Adrenal gland (tissue), 12 donors: ENCODE data around the gene BMP5. TPM values are rescaled to one million over a fixed set of nuclear protein-coding genes. Genes with fewer than 3 reads are reported as not detected.

Source experiments
- DNase-seq, 7 donors: peaks; one replicate each; pipeline ENCODE4 v3.0.0-alpha.2; 2019 to 2020
- H3K27ac ChIP-seq, 5 donors: fragments of 200-600 bp; sonication (generic) in 4 of 5; 1 replicate in 3 of 5; 2 replicates in 2 of 5; pipeline versions ENCODE4 v1.5.1 to v1.8.0; 2016 to 2020; ENCODE audit warnings: mild to moderate bottlenecking in 1 of 5
- H3K27me3 ChIP-seq: fragments of 200-600 bp; 2 replicates; pipeline ENCODE4 v1.8.0; 2021
- H3K36me3 ChIP-seq, 2 donors: fragments of 200-600 bp; replicated peaks in 1 of 2; 1 replicate in 1 of 2; 2 replicates in 1 of 2; pipeline versions ENCODE4 v1.5.1 to v1.8.0; 2018 to 2022
- H3K4me1 ChIP-seq, 2 donors: fragments of 200-600 bp; replicated peaks in 1 of 2; 1 replicate in 1 of 2; 2 replicates in 1 of 2; pipeline versions ENCODE4 v1.5.1 to v1.8.0; 2018 to 2021
- H3K4me3 ChIP-seq, 4 donors: fragments of 200-600 bp; sonication (generic) in 3 of 4; one replicate each; pipeline ENCODE4 v1.5.1; 2016 to 2018
- H3K9me3 ChIP-seq, 3 donors: fragments of 200-600 bp; sonication (generic) in 1 of 3; replicated peaks in 1 of 3; 1 replicate in 2 of 3; 2 replicates in 1 of 3; pipeline versions ENCODE4 v1.5.1 to v1.8.0; 2016 to 2021
- CTCF ChIP-seq, 6 experiments: fragments of 450-650 bp in 4 of 6; fragments of 200-600 bp in 2 of 6; sonication (generic) in 1 of 6; IDR thresholded peaks; 1 replicate in 5 of 6; 2 replicates in 1 of 6; pipeline versions ENCODE4 v1.5.1 to v1.8.0; 2016 to 2021; ENCODE audit warnings: antibody characterized with exemption in 6 of 6, mild to moderate bottlenecking in 2 of 6, moderate library complexity in 1 of 6
- POLR2A ChIP-seq, 2 donors: fragments of 450-650 bp; IDR thresholded peaks; one replicate each; pipeline ENCODE4 v1.6.1; 2017; ENCODE audit warnings: antibody characterized with exemption in 2 of 2, mild to moderate bottlenecking in 2 of 2, moderate library complexity in 1 of 2
- WGBS, 4 donors: extraction: QIAGEN DNeasy Blood & Tissue Kit in 2 of 4; methylation state at CpG; one replicate each; pipeline versions ENCODE4 v1.1.5 to v1.1.7; 2013 to 2017; 5-methylcytosine and 5-hydroxymethylcytosine counted together
- intact Hi-C, 2 donors: fragments of 100-400 bp; cut with DNase I; formaldehyde crosslinking; loops; one replicate each; pipeline versions ENCODE4 v1.14.1 to v1.15.0; 2022 to 2023
- polyA plus RNA-seq, 3 donors: library from polyadenylated mRNA; stranded (reverse); fragments of 200-250 nt in 2 of 3; fragments of 350-450 nt in 1 of 3; fragmentation: Illumina TruSeq in 1 of 3; extraction: RNeasy Lipid Tissue Mini Kit (QIAGEN cat#74804) in 1 of 3; gene quantifications; one replicate each; pipeline ENCODE4 v1.2.3, GENCODE V29; 2013 to 2014
- total RNA-seq, 9 donors: library from RNA; depleted of rRNA in 4 of 9; stranded (reverse); fragments of >200 nt in 4 of 9; fragments of 120-200 nt in 1 of 9; fragmentation: NEBNext Ultra II Directional in 1 of 9; extraction: Animal tissue kit (Norgen Biotek cat#: 25700) in 1 of 9; gene quantifications; one replicate each; pipeline versions ENCODE4 v1.1.0 to v1.2.4, GENCODE V29; 2013 to 2023
- donor health status: healthy with polysubstance abuse.
- donor health status: Bipolar disorder and iron deficiency.
- donor health status: DM: yes; HTN: yes; CAD: no.
- donor health status: DM: no; HTN: no; CAD: no.
- donor health status: DM: no; HTN: no; CAD: no.
- donor health status: DM: yes; HTN: yes; CAD: no.

The BMP5 gene
- total and polyA plus RNA-seq, 12 donors, result 0.06 to 11.4 (median 0.28) TPM; not detected in 3

- peaks cover 7 to 22% of the 10 kb centered on the region in 2 donors for H3K4me1 ChIP-seq
Observed at GRCh38 chr6:55756531-55757031, 118.8 kb downstream of the BMP5 start.

GRCh38 chr6:55748880-55749279, 126.5 kb downstream of the BMP5 start:
- intact Hi-C loops, result no loop called here
- no peaks in the 10 kb centered on the region for H3K36me3 ChIP-seq
- TF ChIP-seq CTCF (IDR thresholded peaks at IDR 0.05) (no peak), POLR2A (IDR thresholded peaks at IDR 0.05) (no peak)
- H3K9me3 ChIP-seq, result no peaks in the 10 kb centered on the region
- H3K27ac ChIP-seq, result no peak overlapping the region
- H3K4me1 ChIP-seq, result no peaks in the 10 kb centered on the region
- no peak for DNase-seq
- no peaks in the 10 kb centered on the region for H3K27me3 ChIP-seq
- 86 to 93% (median 91%) methylated on average over 4 of the region's 4 CpGs for WGBS, 4 donors
- no peak overlapping the region for H3K4me3 ChIP-seq

More at GRCh38 chr6:55756531-55757031, 118.8 kb downstream of the BMP5 start:
- Histone ChIP-seq H3K36me3 (no peaks in the 10 kb centered on the region), H3K27ac (peak overlapping the region in 2 of 5 donors; percentile 53 to 58), H3K4me3 (no peak overlapping the region), H3K27me3 (no peaks in the 10 kb centered on the region), H3K9me3 (no peaks in the 10 kb centered on the region)
- WGBS, 4 donors, result 31 to 48% (median 41%) methylated on average over 6 of the region's 6 CpGs
- DNase-seq, result peak; percentile 23 to 73 (median 40)
- TF ChIP-seq POLR2A (IDR thresholded peaks at IDR 0.05) (no peak), CTCF (IDR thresholded peaks at IDR 0.05) (no peak)
- intact Hi-C loops, result no loop called here

GRCh38 chr6:55746473-55746872, 128.9 kb downstream of the BMP5 start:
- H3K27ac ChIP-seq, result no peak overlapping the region
- no peak for DNase-seq
- no peaks in the 10 kb centered on the region for H3K36me3 ChIP-seq
- H3K4me3 ChIP-seq, result no peak overlapping the region
- TF ChIP-seq CTCF (IDR thresholded peaks at IDR 0.05) (no peak), POLR2A (IDR thresholded peaks at IDR 0.05) (no peak)
- WGBS, 4 donors, result 72 to 91% (median 85%) methylated on average over 1 of the region's 1 CpG
- no peaks in the 10 kb centered on the region for H3K4me1 ChIP-seq
- H3K27me3 ChIP-seq, result no peaks in the 10 kb centered on the region
- H3K9me3 ChIP-seq, result no peaks in the 10 kb centered on the region
- intact Hi-C loops, result no loop called here

GRCh38 chr6:55734256-55734655, 141.1 kb downstream of the BMP5 start:
- TF ChIP-seq CTCF (IDR thresholded peaks at IDR 0.05) (no peak), POLR2A (IDR thresholded peaks at IDR 0.05) (no peak)
- Histone ChIP-seq H3K27me3 (no peaks in the 10 kb centered on the region), H3K4me1 (no peaks in the 10 kb centered on the region), H3K4me3 (no peak overlapping the region), H3K27ac (no peak overlapping the region), H3K9me3 (no peaks in the 10 kb centered on the region), H3K36me3 (no peaks in the 10 kb centered on the region)
- no peak for DNase-seq
- intact Hi-C loops, result no loop called here
